GM12874 (cell line): ENCODE data around the gene WDR72.

Experiments used
- TF ChIP-seq, protein P1 (sequence below): IDR thresholded peaks from 2 replicates; pipeline ENCODE4 v1.5.1; 2011; ENCODE audit warnings: low read depth, mild to moderate bottlenecking, control low read depth, low read length, moderate library complexity; ENCODE audit not compliant: insufficient read depth

Gene WDR72

DNA sequence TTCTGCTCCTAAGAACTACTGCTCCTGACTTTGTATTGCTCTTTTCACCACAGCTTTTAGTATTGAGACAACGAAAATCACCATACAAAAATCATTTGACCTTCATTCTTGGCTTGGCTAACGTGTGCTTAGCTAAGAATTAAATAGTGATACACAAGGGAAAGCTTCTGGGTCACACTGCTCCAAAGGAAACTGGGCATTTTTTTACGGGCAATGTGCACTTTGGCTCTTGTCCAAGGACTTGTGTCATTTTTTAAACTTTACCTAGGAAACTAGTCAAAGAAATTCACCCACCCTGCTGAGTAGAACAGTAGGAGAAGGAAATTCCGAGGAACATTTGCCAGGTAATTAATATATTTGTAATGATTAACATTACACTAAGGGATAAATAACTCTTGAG lies 19.8 kb downstream of the WDR72 start:
- TF ChIP-seq, protein P1, sequence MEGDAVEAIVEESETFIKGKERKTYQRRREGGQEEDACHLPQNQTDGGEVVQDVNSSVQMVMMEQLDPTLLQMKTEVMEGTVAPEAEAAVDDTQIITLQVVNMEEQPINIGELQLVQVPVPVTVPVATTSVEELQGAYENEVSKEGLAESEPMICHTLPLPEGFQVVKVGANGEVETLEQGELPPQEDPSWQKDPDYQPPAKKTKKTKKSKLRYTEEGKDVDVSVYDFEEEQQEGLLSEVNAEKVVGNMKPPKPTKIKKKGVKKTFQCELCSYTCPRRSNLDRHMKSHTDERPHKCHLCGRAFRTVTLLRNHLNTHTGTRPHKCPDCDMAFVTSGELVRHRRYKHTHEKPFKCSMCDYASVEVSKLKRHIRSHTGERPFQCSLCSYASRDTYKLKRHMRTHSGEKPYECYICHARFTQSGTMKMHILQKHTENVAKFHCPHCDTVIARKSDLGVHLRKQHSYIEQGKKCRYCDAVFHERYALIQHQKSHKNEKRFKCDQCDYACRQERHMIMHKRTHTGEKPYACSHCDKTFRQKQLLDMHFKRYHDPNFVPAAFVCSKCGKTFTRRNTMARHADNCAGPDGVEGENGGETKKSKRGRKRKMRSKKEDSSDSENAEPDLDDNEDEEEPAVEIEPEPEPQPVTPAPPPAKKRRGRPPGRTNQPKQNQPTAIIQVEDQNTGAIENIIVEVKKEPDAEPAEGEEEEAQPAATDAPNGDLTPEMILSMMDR: no peak

DNA sequence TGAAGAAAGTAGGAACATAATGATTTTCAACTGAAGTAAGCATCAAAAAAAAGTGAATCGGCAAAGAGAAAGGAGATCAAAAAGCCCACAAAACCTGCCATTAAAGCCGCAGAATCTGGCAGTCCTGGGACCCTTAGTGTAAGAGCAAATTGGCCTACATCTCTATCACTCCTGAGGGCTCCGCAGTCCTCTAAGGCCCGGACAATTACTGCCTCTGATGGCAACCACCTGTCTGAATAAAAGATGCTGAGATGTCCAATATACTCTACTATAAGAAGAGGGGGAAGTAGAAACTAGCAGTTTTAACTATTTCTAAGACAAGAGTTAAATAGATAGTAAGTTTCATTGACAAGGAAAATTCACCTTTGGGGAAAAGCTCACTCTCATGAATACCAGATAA lies 20.3 kb downstream of the WDR72 start:
- TF ChIP-seq, protein P1: no peak

DNA sequence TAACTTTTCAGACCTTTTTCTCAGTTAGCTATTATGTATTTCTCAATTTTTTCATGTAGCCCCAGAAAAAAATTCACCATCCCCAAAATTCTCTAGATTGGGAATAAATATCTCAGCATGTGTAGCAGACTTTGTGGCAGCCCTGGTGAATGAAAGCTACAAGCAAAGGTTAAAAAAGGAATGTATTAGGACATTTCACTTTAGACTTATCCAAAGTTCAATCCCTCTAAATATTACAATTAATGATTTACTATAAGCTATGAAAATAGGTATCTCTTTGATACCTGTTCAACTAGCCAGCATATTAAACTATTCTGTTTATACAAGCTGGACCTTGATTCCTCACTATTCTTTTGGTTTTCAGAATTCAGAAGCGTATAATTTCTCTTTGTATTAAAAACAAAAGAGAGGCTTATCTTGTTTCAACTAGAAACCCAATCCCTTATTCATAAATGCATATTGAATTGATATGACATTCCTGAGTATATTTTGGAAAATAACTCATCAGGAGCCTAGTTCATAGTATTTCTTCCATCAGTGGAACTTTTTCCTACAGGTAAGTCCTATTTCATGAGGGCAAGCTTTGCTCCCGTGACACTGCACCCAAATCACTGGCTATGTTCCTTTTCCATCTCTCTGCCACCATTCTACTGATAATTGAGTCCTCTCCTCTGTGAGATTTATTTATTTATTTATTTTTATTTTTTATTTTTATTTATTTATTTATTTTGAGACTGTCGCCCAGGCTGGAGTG lies 38.0 kb downstream of the WDR72 start:
- TF ChIP-seq, protein P1: no peak

DNA sequence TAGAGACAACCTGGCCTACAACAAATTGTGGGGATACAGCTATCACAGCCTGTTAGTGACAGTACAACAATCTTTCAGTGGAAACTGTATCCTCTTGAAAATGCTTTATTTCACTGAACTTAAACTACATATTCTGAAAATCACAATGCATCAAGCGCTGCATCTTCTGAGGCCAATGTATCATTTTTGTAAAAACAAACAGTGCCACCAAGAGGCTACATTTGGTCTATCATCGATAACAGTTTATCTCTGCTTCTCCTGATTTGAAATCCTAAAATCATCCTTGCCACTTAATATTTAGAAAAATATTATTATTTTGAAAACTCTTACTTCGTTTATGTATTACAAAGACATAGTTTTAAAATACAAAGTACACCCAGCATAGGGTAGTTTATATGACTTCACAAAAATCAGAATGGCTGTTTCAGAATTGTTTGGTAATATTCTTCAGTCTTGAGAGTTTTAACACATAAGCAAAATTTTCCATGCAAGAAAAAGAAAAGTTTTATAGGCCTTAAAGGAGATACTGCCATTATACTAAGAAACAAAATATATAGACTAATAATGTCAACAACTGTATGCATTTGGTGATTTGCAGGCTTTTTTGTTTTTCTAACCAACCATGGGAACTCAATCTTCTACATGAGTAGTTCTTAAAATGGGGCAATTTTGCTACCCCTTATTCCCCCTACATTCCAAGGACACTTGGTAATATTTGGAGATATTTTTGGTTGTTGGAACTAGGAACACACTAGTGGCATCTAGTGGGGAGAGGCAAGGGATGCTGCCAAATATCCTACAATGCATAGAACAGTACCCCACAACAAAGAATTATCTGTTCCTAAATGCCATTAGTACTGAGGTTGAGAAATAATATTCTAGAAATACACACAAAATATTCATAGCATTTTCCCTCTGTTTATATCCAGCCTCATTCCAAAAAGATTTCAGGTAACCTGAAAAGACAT lies 42.3 kb downstream of the WDR72 start:
- TF ChIP-seq, protein P1: no peak

DNA sequence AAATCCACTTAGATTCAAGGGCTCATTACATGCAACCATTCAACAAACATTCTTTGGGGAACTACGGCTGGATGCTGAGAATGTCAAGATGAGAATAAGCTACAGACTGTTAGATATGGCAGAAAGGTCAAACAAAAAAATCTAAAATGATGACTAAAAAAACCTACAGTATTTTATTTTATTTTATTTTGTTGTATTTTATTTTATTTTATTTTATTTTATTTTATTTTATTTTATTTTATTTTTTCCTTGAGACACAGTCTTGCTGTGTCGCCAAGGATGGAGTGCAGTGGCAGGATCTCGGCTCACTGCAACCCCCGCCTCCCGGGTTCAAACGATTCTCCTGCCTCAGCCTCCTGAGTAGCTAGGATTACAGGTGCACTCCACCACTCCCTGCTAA lies 46.2 kb downstream of the WDR72 start:
- TF ChIP-seq, protein P1: no peak

DNA sequence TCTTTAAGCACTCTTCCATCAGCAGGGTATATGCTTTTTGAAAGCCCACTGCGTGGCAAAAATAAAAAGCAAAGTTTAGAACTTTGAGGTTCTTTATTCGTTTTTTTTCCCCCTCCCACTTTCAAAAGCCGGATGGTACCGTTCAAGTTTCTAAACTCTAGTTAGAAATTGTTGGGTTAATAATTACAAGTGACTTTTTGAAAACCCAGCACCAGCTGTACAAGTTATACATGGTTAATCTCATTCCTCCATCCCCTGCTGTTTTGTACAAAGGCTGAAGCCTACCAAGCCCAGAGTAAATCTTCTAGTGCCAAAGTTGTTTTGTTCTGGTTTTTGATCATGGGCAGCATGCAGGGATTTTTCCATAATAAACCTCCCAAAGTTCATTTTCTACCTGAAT lies 48.6 kb downstream of the WDR72 start:
- TF ChIP-seq, protein P1: no peak

DNA sequence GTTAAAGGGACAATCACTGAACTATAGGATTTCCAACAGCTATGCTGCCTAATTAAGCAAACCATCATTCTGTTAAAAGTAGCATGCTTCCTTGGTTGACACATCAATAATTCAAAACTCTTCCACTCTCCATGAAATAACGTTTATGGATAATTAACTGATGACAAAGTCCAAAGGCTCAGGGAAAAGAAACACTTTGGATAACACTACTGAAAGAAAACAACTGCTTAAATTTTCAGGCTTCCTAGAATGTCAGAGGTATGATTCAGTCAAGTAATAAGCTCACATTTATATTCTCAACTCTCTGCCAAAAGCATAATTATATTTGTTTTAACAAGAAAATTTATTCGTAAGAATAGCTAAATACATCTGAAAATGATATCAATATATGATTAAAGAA lies 49.6 kb downstream of the WDR72 start:
- TF ChIP-seq, protein P1: no peak
